Measurements from ENCODE around the gene RAMP1.
A peak's percentile ranks its signal among the peaks of the same experiment; 100 is the strongest.

The RAMP1 gene

DNA sequence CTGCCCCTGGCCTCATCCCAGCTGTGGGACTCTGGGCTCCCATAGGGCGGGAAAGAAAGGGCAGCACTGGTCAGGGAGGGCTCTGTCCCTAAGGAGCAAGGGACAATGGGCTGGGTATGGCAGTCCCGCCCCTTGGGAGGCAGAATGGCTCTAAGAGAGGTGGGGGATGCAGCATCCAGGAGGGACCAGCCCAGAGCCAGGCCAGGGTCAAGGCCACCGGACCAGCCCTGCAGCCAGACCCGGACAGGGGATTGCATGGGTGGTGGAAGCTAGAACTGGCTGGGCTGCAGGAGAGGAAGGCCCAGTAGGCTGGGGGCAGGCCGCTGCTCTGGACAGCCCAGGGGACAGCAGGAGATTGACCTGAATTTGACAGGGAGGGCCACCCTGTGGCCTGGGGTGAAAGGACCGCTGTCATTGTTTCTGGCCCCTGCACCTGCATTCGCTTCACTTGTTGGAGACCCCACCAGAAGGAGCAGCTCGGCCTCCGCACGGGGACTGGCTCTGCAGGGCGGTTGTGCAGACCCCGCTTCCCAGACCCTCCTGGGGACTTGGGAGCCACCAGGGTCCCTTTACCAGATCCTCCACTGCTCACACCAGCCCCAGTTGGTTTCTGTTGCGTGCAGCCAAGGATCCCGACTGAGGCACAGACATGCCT, 14.6 kb downstream of the RAMP1 start:
- TF ChIP-seq, protein P1, sequence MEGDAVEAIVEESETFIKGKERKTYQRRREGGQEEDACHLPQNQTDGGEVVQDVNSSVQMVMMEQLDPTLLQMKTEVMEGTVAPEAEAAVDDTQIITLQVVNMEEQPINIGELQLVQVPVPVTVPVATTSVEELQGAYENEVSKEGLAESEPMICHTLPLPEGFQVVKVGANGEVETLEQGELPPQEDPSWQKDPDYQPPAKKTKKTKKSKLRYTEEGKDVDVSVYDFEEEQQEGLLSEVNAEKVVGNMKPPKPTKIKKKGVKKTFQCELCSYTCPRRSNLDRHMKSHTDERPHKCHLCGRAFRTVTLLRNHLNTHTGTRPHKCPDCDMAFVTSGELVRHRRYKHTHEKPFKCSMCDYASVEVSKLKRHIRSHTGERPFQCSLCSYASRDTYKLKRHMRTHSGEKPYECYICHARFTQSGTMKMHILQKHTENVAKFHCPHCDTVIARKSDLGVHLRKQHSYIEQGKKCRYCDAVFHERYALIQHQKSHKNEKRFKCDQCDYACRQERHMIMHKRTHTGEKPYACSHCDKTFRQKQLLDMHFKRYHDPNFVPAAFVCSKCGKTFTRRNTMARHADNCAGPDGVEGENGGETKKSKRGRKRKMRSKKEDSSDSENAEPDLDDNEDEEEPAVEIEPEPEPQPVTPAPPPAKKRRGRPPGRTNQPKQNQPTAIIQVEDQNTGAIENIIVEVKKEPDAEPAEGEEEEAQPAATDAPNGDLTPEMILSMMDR (IDR thresholded peaks at IDR 0.05; ENCODE audit: extremely low read depth, missing control alignments) = no peak
- DNase-seq (ENCODE audit: low spot score) = peak; percentile 10

DNA sequence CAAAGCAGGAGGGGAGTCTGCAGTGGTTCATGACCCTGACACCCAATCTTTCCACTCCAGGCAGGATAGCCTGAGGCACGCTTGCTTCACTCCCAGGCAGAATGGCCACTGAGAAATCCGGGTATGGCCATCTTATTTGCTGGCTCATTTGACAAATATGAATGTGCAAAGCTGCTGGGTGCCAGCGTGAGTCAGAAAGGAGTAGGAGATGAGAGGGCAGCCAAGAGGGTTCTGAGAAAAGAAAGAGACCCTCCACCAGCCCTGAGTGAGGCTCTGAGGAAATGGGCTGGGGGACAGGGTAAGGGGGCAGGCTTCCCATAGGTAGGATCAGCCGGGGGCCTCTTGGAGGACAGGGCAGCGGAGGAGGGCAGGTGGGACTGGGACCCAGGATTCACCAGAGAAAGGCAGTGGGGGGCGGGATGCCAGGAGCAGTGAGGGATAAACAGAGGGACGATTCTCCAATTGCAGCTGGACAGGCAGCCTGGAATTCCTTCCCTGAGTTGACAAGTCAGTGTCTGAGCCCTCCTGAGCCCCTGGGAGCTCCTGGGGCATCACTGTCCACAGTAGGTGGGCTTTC, 15.2 kb downstream of the RAMP1 start:
- DNase-seq (ENCODE audit: low spot score) = peak; percentile 26
- TF ChIP-seq, protein P1 (IDR thresholded peaks at IDR 0.05; ENCODE audit: extremely low read depth, missing control alignments) = no peak

DNA sequence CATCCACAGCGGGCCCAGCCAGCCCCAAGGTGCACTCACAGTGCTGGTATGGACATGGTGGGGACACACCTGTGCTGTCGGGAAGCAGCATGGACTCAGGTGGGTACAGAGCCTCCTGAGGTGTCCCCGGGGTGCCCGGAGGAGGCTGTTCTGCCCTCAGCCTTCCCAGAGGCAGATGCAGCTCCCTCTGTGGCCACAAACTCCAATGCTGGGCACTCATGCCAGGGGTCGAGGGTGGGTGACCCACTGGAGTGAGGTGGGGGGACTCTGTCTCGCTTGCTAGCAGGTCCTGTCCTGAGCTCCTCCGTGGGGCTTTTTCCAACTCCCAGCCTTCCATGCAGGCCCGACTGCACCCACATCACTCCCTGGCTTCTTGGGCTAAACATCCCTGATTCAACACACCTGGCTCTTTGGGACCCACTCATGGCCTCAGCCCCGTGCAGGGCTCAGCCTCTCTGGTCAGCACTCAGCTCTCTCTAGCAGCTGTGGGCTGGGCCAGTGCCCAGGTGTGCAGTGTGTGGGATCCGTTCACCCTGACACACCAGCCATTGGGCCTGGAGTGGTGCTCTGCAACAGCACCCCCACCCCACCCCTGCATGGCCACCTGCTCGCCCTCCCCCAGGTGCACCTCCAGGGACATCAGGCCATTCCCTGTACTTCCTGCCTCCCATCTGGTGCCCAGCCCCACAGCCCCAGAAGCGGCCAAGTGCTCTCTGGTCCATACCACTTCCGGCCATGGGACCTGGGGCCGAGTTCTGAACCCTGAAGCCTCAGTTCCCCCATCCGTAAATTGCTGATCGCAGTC, 16.0 kb downstream of the RAMP1 start:
- peak; percentile 18 for DNase-seq (ENCODE audit: low spot score)
- TF ChIP-seq, protein P1 (IDR thresholded peaks at IDR 0.05; ENCODE audit: extremely low read depth, missing control alignments) = no peak

DNA sequence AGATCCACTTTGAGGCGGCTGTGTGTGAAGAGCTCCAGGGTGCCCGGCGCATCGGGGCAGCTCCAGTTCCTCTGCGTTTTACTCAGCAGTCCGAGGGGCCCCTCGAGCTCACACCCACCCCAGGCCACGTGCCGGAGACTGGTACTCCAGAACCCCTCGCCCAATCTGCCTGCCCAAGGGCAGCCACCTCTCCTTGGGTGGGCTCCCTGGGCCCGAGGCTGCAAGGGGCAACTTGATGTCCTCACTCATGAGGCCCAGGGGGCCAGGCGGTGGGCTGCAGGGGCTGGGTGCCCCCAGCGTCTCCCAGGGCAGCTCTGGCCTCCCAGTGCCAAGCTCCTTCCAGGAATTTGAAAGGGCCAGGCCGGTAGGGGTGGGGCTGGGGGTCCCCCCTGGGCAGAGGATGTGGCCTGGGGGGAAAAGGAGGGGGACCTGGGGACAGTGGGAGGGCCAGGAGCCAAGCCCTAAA, 16.7 kb downstream of the RAMP1 start:
- DNase-seq (ENCODE audit: low spot score) = no peak
- TF ChIP-seq, protein P1 (IDR thresholded peaks at IDR 0.05; ENCODE audit: extremely low read depth, missing control alignments) = no peak

DNA sequence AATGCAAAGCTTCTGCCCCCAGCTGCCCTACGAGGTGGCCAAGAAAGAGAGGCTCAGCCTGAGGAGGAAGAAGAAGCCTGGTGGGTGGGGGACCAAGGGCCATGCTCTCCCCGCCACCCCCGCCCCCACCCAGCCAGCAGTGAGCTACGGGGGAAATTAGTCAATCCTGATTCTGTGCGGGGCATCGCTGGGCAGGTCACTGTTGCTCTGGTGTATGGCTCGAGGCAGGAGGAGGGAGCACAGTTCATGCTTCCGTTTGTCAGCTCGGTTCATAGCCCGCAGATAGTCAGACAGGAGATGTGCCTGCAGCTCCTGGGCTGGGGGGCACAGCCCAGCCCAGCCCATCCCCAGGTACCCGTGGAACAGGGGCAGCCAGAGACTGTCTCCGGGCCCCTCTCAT, 17.1 kb downstream of the RAMP1 start:
- TF ChIP-seq, protein P1 (IDR thresholded peaks at IDR 0.05; ENCODE audit: extremely low read depth, missing control alignments) = no peak
- DNase-seq (ENCODE audit: low spot score) = no peak

DNA sequence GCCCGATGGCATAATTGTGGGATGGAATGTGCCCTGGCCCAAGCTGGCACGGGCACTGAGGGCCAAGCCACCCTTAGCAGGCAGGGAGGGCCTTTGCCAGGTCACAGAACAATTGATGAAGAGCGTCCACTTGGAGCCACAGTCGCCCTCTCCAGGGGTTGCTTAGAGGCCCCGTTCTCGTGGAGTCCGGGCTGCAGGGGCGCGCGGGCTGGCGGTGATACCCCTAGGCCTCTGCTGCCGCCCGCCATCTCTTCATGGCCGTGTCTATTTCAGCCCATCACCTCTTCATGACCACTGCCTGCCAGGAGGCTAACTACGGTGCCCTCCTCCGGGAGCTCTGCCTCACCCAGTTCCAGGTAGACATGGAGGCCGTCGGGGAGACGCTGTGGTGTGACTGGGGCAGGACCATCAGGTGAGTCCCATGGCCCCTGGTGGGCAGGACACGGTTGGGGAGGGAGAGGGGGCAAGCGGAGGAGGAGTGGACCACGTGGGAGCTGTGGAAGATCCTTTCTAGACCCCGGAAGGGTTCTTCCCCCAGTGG, 17.6 kb downstream of the RAMP1 start:
- no peak for DNase-seq (ENCODE audit: low spot score)
- TF ChIP-seq, protein P1 (IDR thresholded peaks at IDR 0.05; ENCODE audit: extremely low read depth, missing control alignments) = no peak
